ENCODE measurements around the gene MYO1E.

Gene MYO1E

GRCh38 chr15:59256482-59256881 lies 116.2 kb downstream of the MYO1E start:
- DNase-seq, result no peak

GRCh38 chr15:59255680-59256336 lies 116.9 kb downstream of the MYO1E start:
- no peak for DNase-seq

DNA sequence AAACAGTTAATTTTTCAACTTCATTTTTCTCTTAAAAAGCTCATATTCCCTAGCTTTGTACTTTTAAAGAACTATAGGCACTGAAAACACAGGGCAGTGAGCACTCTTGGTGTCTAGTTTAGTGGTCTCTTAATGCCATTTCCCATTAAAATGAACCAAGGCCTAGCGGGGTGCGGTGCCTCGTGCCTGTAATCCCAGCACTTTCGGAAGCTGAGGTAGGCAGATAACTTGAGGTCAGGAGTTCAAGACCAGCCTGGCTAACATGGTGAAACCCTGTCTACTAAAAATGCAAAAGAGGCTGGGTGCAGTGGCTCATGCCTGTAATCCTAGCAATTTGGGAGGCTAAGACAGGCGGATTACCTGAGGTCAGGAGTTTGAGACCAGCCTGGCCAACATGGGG lies 120.5 kb downstream of the MYO1E start:
- no peak for DNase-seq

DNA sequence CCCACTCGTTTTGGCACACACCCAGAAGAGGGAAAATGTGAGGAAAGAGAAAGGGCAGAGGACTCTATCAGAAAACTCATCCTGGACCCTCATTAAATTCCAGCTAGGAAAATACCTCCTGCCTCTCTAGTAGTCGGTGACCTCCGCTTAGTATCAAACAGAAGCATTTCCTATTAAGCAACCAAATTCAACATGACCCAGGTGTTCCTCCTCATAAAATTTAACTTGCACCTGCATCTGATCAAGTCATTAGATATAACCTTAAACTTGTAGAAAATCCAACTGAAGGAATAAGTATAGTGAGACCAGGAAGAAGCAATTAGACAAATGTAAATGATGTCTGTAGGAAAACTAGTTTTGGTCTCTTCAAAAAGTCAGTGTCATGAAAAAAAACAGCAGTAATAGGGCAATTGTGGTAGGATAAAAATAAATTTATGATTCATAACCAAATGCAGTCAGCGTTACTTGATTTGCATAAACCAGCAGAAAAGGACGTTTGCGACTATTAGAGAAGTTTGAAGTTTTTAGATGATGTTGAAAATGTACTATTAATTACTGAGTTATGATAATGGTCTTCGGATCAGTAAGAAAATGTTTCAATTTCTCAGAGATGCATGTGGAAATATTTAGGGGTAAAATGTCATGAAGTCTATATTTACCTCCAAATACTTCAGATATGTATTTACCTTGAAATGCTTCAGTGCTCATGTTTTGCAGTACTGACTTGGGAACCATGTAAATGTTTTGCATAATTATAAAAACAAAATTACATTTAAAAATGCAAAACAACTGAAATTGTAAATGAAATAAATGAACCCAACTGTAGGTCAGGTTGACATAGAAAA lies 121.4 kb downstream of the MYO1E start:
- DNase-seq, result no peak

GRCh38 chr15:59250249-59250648 lies 122.4 kb downstream of the MYO1E start:
- no peak for DNase-seq

GRCh38 chr15:59249816-59250215 lies 122.9 kb downstream of the MYO1E start:
- no peak for DNase-seq

GRCh38 chr15:59247364-59247763 lies 125.3 kb downstream of the MYO1E start:
- peak; percentile 73 for DNase-seq

GRCh38 chr15:59245559-59245958 lies 127.1 kb downstream of the MYO1E start:
- DNase-seq, result no peak

GRCh38 chr15:59244337-59244736 lies 128.3 kb downstream of the MYO1E start:
- no peak for DNase-seq

GRCh38 chr15:59243622-59244021 lies 129.0 kb downstream of the MYO1E start:
- DNase-seq, result no peak

GRCh38 chr15:59242649-59243048 lies 130.0 kb downstream of the MYO1E start:
- no peak for DNase-seq

DNA sequence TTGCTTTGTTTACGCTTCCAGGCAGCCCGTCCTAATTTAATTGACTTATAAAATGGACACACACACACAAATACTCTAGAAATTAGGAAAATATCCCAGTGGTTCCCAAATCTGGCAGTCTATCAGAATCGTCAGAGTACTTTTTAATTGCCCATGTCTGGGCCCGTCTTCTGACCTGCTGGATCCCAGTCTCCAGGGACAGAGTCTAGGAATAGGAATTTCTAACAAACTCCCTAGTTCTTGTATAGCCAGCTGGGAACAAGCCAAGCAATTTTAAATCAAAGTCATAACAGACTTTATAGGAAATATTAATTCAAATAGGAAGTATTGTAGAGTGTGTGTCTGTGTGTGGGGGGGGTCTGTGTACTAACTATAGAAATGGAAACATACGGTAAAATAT lies 132.6 kb downstream of the MYO1E start:
- DNase-seq, result no peak

DNA sequence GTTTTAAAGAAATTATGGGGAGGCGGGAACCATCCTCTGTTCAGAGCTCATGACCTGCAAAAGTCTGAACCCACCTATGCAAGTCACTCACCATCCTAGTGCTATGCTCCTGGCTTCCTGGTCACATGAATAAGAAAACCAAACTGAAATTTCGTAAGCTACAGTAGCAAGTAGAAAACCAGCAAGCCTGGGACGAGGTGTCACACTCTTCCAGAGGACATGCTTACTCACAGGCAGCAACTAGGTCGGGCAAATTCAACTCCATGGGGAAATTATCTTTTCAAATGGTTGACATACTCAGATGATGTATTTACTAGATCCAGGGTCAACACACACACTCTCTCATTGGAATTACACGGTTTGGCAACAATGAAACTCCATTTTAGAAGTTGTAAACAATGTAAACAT lies 134.7 kb downstream of the MYO1E start:
- DNase-seq, result no peak

GRCh38 chr15:59237119-59237855 lies 135.4 kb downstream of the MYO1E start:
- no peak for DNase-seq

DNA sequence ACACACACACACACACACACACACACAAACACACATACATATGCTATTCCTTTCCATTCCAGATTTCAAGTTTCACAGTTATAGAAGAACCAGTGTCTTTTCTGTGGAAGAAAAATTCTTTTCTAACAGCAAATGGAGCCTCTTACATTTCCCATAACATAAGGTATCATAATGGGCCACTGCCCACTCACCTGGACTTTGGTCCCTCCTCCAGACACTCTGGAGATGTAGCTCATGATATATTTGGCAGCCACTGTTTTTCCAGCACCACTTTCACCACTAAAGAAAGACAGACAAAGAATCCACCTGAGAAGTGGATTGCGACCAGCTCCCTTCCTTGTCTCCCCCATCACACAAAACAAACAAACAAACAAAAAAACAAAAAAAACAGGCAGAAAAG lies 136.3 kb downstream of the MYO1E start:
- no peak for DNase-seq

DNA sequence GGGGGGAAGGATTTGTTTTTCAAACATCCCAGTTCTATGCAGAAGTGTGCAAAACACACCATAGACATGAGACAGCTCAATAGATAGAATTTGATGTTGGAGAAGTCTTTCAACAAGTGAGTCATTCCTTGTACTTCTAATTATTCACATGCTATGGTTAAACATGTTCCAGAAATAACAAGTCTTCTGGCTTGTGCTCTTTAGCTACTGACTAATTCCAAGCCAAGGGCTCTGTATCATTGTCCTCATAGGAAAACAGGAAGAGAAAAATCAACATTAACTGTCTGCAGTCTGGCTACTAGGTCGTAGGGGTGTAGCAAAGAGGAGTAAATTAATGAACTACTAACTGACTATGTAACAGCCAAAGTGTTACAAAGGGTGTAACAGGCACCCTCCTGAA lies 140.2 kb downstream of the MYO1E start:
- DNase-seq, result peak; percentile 89

- no peak for DNase-seq
Measured at GRCh38 chr15:59230531-59231055, 142.1 kb downstream of the MYO1E start.

- no peak for DNase-seq
Measured at GRCh38 chr15:59229453-59229852, 143.2 kb downstream of the MYO1E start.

DNA sequence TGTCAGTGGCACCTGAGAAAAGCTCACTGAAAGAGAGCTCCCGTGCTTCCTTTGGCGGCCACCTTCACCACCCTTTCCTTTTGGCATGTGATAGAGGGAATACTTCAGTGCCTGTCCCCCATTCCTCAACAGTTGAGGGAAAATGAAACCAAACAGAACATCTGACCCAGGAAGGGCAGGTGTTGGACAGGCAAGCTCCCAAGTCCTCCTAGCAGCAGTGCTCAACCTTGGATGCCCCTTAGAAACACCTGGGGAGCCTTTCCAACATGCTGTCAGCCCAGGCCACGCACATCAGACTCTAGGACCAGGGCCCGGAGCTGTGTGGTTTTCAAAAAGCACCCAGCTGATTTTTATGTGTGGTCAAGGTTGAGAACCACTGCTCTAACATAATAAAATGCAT lies 143.7 kb downstream of the MYO1E start:
- DNase-seq, result no peak

DNA sequence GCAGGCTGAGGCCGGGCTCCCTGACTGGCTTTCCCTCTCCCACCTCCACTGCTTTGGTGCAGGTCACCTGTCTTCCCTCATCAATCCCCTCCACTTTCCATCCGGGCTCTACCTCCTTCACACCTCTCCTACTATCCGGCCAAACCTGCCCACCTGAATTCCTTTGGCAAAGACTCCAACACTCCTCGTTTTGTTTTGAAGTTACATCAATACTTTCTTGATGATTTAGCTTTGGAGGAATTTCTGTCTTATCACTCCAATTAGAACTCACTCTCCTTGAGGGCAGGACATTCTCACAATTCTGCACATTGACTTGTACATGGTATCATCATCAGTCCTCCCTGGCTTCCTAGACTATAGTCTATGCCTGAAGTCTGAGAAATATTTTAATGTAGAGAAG lies 145.7 kb downstream of the MYO1E start:
- DNase-seq, result no peak

- no peak for DNase-seq
Measured at GRCh38 chr15:59224474-59224873, 148.2 kb downstream of the MYO1E start.

GRCh38 chr15:59223736-59224135 lies 148.9 kb downstream of the MYO1E start:
- DNase-seq, result no peak

DNA sequence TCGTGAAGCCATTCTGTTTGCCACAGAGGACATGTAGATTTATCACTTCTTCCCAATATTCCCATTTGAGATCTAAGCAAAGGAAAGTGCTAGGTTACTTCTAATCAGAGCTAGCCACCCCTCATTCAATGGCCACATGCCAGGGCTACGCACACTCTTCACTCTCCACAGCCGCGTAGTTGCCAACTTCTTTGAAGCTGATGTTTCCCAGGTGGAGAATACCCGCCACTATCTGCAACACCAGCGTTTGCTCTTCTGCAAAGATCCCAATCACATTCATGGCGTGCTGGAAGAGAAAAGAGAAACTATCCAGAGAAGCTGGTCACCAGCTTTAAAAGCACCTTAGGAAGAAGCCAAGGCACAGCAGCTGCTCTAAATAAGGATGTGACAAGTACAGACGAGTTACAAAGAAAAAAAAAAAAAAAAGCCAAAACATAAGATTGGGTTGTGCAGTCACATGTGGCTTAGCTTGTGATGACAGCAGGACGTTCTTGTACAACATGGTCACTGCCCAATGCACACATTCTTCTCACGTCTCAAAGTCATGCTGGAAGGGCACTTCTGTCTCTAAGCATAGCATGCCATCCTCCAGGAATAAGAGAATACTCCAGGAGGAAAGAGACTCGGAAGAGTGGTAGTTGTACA lies 149.6 kb downstream of the MYO1E start:
- DNase-seq, result no peak
